DOHH2 (cell line): ENCODE data around the gene ZMYND12.

ENCODE experiments used
- H3F3A ChIP-seq: fragments of 200-600 bp; sonication (generic), shearing (Covaris generic); 2 replicates; pipeline ENCODE4 v1.6.0; 2016; ENCODE audit warnings: antibody characterized with exemption, mild to moderate bottlenecking; ENCODE audit not compliant: control insufficient read depth, insufficient read depth
- H3K27ac ChIP-seq: fragments of 200-600 bp; sonication (generic); 2 replicates; pipeline ENCODE4 v1.5.1; 2014; ENCODE audit warnings: low read depth, mild to moderate bottlenecking, low read length, moderate library complexity
- H3K27me3 ChIP-seq: fragments of 200-600 bp; sonication (generic); 2 replicates; pipeline ENCODE4 v1.6.1; 2014; ENCODE audit warnings: mild to moderate bottlenecking, low read length, mixed read lengths; ENCODE audit not compliant: control insufficient read depth
- H3K36me3 ChIP-seq: fragments of 200-600 bp; sonication (generic); 2 replicates; pipeline ENCODE4 v1.6.1; 2014; ENCODE audit warnings: mild to moderate bottlenecking, low read length, moderate library complexity, mixed read lengths; ENCODE audit not compliant: control insufficient read depth
- H3K4me1 ChIP-seq: fragments of 200-600 bp; sonication (generic); 2 replicates; pipeline ENCODE4 v1.6.1; 2014; ENCODE audit warnings: mild to moderate bottlenecking, low read length, mixed read lengths; ENCODE audit not compliant: control insufficient read depth
- H3K4me2 ChIP-seq: fragments of 200-600 bp; sonication (generic); 2 replicates; pipeline ENCODE4 v1.6.0; 2014; ENCODE audit warnings: mild to moderate bottlenecking, low read length, moderate library complexity
- H3K4me3 ChIP-seq: fragments of 200-600 bp; sonication (generic); 2 replicates; pipeline ENCODE4 v1.5.1; 2014; ENCODE audit warnings: mild to moderate bottlenecking, low read length, mixed read lengths
- H3K79me2 ChIP-seq: fragments of 200-600 bp; sonication (generic); 2 replicates; pipeline ENCODE4 v1.6.1; 2014; ENCODE audit warnings: mild to moderate bottlenecking, low read length, mixed read lengths; ENCODE audit not compliant: control insufficient read depth
- H3K9me2 ChIP-seq: fragments of 200-600 bp; sonication (generic); replicated peaks from 2 replicates; pipeline ENCODE4 v1.6.1; 2014; ENCODE audit warnings: mild to moderate bottlenecking, low read length, mixed read lengths; ENCODE audit not compliant: control insufficient read depth
- H3K9me3 ChIP-seq: fragments of 200-600 bp; sonication (generic); 2 replicates; pipeline ENCODE4 v1.6.1; 2014; ENCODE audit warnings: antibody characterized with exemption, low read length, mixed read lengths; ENCODE audit not compliant: control insufficient read depth, insufficient read depth
- H4K20me1 ChIP-seq: fragments of 200-600 bp; sonication (generic); 2 replicates; pipeline ENCODE4 v1.6.0; 2014; ENCODE audit warnings: low read depth, mild to moderate bottlenecking, antibody characterized with exemption, low read length, moderate library complexity; ENCODE audit not compliant: control insufficient read depth, insufficient read depth
- EZH2phosphoT487 ChIP-seq: fragments of 200-600 bp; sonication (generic); IDR thresholded peaks from 2 replicates; pipeline ENCODE4 v1.6.1; 2017; ENCODE audit warnings: borderline replicate concordance, mild to moderate bottlenecking, antibody characterized with exemption, low read length, moderate library complexity, mixed read lengths
- TF ChIP-seq, protein P1 (sequence below): fragments of 200-600 bp; sonication (generic); IDR thresholded peaks from one replicate; pipeline ENCODE4 v1.5.1; 2014; ENCODE audit warnings: antibody characterized with exemption, mild to moderate bottlenecking, low read depth, low read length; ENCODE audit not compliant: poor library complexity, severe bottlenecking

Gene ZMYND12

DNA sequence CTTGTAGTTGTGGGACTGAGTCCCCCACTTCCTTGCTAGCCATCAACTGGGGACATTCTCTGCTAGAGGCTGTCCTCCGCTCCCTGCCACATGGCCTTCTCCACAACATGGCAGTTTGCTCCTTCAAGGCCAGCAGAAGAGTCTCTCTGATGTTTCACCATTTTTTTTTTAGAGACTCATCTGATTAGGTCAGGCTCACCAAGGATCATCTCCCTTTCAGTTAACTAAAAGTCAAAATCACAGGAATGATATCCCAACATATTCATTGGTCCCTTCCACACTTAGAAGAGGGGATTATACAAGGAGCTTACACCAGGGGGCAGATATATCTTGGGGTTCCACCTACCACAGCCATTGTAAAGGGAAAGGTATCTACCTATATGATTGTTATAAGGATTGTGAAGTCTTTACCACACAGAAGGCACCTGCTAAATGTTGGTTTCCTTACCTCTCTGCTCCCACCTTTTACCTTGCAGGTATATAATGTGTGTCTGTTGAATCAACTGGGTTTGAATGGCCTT lies 51.9 kb downstream of the ZMYND12 start:
- Histone ChIP-seq H3F3A (no peaks in the 10 kb centered on the region), H3K9me2 (no peaks in the 10 kb centered on the region), H3K4me1 (no peaks in the 10 kb centered on the region), H3K9me3 (no peaks in the 10 kb centered on the region), H3K36me3 (no peaks in the 10 kb centered on the region), H3K27me3 (no peaks in the 10 kb centered on the region), H3K4me3 (no peak overlapping the region), H4K20me1 (no peaks in the 10 kb centered on the region), H3K4me2 (no peak overlapping the region), H3K27ac (no peak overlapping the region), H3K79me2 (no peaks in the 10 kb centered on the region)
- no peak for TF ChIP-seq EZH2phosphoT487
- TF ChIP-seq, protein P1, sequence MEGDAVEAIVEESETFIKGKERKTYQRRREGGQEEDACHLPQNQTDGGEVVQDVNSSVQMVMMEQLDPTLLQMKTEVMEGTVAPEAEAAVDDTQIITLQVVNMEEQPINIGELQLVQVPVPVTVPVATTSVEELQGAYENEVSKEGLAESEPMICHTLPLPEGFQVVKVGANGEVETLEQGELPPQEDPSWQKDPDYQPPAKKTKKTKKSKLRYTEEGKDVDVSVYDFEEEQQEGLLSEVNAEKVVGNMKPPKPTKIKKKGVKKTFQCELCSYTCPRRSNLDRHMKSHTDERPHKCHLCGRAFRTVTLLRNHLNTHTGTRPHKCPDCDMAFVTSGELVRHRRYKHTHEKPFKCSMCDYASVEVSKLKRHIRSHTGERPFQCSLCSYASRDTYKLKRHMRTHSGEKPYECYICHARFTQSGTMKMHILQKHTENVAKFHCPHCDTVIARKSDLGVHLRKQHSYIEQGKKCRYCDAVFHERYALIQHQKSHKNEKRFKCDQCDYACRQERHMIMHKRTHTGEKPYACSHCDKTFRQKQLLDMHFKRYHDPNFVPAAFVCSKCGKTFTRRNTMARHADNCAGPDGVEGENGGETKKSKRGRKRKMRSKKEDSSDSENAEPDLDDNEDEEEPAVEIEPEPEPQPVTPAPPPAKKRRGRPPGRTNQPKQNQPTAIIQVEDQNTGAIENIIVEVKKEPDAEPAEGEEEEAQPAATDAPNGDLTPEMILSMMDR, result peak; percentile 24

GRCh38 chr1:42399315-42400100 lies 56.3 kb downstream of the ZMYND12 start:
- H3K36me3 ChIP-seq, result no peaks in the 10 kb centered on the region
- no peak overlapping the region for H3K4me2 ChIP-seq
- H3K9me2 ChIP-seq, result no peaks in the 10 kb centered on the region
- no peak overlapping the region for H3K27ac ChIP-seq
- no peaks in the 10 kb centered on the region for H4K20me1 ChIP-seq
- H3K9me3 ChIP-seq, result no peaks in the 10 kb centered on the region
- H3K4me1 ChIP-seq, result no peaks in the 10 kb centered on the region
- H3K4me3 ChIP-seq, result no peak overlapping the region
- no peaks in the 10 kb centered on the region for H3F3A ChIP-seq
- H3K27me3 ChIP-seq, result 0 out of 2 replicates have a peak, but pooled peaks cover 3% of the 10 kb centered on the region
- TF ChIP-seq, protein P1, result no peak
- no peak for TF ChIP-seq EZH2phosphoT487
- no peaks in the 10 kb centered on the region for H3K79me2 ChIP-seq

DNA sequence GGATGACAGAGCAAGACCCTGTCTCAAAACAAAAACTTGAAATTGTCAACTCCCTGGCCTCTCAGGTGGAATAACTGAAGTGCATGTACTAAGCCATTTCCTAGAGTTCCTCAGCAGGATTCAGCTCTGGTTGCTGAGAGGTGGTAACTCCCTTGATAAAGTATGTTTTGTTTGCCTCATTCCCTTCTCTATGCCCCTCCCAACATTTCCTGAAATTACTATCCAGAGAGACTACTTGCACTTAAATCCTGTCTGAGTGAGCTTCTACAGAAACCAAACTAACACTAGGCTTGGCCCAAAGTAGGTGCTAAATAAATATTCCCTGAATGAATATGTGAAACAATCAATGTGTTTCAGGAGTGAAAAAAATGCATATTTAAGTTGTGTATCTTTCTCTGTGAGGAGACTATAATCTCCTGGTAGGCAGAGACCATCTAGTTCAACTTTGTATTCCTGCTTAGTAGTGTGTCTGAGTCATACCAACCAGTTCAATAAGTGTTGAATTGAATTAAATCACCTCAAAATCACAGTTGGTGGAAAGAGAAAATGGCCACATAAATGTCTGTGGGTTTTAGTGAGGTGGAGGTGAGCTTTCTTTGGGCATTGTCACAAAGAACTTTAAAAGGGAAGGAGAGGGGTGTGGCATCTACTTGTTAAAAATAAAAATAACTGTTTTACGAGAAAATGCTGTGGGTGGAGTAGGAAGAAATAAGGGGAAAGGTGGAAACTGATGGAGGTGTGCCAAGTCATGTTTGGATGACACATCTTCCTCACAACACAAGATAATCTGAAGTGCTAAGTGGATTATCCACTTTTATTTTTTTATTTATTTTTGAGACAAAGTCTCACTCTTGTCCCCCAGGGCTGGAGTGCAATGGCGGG lies 62.6 kb downstream of the ZMYND12 start:
- Histone ChIP-seq H4K20me1 (no peaks in the 10 kb centered on the region), H3K9me2 (no peaks in the 10 kb centered on the region), H3K27ac (no peak overlapping the region), H3K4me1 (no peaks in the 10 kb centered on the region), H3K27me3 (peaks cover 14% of the 10 kb centered on the region; the same call in 1 of the 2 replicates), H3K79me2 (no peaks in the 10 kb centered on the region), H3F3A (no peaks in the 10 kb centered on the region), H3K9me3 (no peaks in the 10 kb centered on the region), H3K4me3 (no peak overlapping the region), H3K36me3 (no peaks in the 10 kb centered on the region), H3K4me2 (no peak overlapping the region)
- TF ChIP-seq, protein P1, result no peak
- TF ChIP-seq EZH2phosphoT487, result no peak
